GM18858 (cell line): Measurements from ENCODE around the gene MATN3.
"Not testable (repeated sequence)": the region's sequence is repeated elsewhere in the genome, so short reads cannot be mapped to it uniquely, and the experiment has no call there.

Experiments
- ATAC-seq: cut with Tn5 transposase; IDR thresholded peaks from one replicate; pipeline ENCODE4 v1.9.1; 2021; ENCODE audit not compliant: unreplicated experiment

MATN3 gene, protein sequence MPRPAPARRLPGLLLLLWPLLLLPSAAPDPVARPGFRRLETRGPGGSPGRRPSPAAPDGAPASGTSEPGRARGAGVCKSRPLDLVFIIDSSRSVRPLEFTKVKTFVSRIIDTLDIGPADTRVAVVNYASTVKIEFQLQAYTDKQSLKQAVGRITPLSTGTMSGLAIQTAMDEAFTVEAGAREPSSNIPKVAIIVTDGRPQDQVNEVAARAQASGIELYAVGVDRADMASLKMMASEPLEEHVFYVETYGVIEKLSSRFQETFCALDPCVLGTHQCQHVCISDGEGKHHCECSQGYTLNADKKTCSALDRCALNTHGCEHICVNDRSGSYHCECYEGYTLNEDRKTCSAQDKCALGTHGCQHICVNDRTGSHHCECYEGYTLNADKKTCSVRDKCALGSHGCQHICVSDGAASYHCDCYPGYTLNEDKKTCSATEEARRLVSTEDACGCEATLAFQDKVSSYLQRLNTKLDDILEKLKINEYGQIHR

GRCh38 chr2:20012282-20013125 is at the start of gene MATN3:
TSS of gene MATN3 (minus strand) at chr2:20012668. CDS start at chr2:20012631, 37 bp downstream.
- no peak for ATAC-seq

GRCh38 chr2:20061940-20062339 is 49.5 kb upstream of the MATN3 start:
- no peak for ATAC-seq

GRCh38 chr2:20061476-20061875 is 49.0 kb upstream of the MATN3 start:
- ATAC-seq, result no peak

DNA sequence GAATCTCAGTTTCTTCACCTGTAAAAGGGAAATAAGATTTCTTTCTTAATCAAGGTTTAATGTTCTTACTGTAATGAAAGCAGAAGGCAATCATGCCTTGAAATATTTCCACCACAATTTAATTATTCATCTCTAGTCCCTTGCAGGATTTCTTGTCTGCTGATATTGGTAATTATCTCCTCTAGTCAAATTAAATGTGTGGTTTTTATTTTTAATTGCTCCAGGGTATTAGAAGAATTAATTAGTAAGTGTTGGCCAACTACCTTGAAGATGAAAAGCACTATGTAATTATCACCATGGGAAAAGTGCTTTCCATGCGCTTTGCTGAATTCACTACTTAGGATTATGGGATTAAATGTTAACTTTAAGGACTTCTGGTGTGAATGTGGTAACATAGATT is 47.6 kb upstream of the MATN3 start:
- no peak for ATAC-seq

DNA sequence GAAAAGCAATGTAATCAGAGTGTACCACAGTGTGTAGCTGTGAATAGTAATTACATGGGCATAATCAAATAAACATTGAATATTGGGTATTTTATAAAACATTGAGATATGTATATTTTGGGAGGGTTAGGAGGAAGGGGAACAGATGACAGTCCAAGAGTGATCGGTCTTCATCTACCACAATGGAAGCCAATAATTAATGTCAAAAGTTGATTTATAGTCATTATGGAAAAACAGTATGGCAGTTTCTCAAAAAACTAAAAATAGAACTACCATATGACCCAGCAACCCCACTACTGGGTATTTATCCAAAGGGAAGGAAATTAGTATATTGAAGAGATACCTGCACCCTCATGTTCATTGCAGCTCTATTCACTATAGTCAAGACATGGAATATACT is 44.8 kb upstream of the MATN3 start:
- ATAC-seq, result no peak

GRCh38 chr2:20054931-20055330 is 42.5 kb upstream of the MATN3 start:
- no peak for ATAC-seq

GRCh38 chr2:20054119-20054518 is 41.7 kb upstream of the MATN3 start:
- no peak for ATAC-seq

DNA sequence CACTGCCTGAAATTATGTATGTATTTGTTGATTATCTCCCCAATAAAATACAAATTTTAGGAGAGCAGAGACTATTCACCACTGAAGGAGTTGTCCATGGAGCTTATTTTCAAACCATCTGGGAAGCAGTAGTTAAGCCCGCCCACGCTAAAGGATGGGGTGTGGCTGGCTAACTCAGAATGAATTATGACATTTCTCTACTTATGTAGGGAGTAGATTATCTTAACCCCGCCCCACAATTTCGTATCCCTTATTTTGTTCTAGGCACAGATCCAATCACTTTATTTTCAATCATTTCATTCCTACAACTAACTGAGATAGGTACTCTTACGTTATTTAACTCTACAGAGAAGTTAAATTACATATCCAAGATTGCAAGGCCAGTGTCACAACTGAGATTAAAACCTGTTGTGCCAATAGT is 40.4 kb upstream of the MATN3 start:
- ATAC-seq, result no peak

GRCh38 chr2:20052229-20052851 is 39.9 kb upstream of the MATN3 start:
- no peak for ATAC-seq

GRCh38 chr2:20051532-20052228 is 39.2 kb upstream of the MATN3 start, which contains the start of gene LAPTM4A:
TSS of gene LAPTM4A (minus strand) at chr2:20051628. CDS start at chr2:20051520, 108 bp downstream.
- ATAC-seq, result peak; percentile 86

GRCh38 chr2:20050646-20051531 is 38.4 kb upstream of the MATN3 start:
- ATAC-seq, result no peak

GRCh38 chr2:20050104-20050645 is 37.7 kb upstream of the MATN3 start:
- peak; percentile 33 for ATAC-seq

GRCh38 chr2:20049637-20050036 is 37.2 kb upstream of the MATN3 start:
- no peak for ATAC-seq

DNA sequence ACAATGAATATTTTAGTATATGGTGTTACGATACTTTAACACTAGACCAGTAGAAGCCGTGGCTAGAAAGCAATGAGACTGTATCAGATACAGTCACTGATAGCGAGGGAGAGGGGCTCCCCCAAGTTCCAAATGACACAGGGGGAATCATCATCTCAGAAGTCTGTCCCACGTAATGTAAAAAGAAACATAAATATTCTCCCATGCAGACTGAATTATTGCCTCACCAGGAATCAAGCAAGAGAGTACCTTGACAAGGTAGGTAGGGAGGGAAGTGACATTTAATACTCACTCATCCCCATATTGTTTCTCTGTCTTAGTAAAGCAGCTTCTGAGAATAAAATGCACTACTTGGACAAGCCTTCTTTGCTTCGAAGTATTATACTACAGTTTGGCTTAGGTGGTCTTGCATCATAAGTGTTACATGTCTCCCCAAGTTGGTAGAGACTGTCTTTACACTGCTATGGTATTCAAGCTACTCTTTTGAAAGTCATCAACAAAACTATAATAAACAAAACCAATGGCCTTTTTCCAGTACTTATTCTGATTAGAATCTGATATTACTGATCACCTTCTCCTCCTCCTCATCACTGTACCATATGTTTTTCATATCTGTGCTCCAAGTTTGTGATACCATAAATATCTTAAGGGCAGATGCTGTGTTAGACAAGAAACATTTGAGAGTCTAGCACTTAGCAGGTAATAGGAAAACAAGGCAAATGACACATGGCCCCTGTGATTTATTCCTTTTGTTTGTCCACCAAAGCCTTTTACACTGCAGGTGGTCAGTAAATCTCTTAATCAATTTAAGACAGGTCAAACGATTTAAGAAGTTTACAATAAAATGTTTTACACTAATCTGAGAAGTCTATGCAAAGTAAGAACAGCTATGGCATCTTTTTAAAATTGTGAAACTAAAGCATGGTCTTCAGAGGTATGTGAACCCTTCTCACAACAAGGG is 36.3 kb upstream of the MATN3 start:
- ATAC-seq, result no peak

DNA sequence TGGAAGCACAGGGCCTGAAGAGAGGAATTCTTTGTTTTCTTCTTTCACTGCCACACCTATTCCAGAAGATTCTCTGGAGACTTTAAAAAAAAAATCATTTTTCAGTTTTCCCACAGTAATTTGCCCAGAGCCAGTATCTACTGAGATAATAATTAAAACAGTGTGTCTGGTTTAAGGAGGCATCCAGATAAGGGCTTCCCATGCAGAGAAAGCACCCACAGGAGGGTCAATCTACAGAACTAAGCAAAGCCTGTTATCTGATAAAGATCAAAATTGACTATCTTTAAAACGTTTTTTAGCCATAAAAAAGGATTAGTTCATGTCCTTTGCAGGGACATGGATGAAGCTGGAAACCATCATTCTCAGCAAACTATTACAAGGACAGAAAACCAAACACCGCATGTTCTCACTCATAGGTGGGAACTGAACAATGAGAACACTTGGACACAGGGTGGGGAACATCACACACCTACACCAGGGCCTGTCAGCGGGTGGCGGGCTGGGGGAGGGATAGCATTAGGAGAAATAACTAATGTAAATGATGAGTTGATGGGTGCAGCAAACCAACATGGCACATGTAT is 33.3 kb upstream of the MATN3 start:
- not testable (repeated sequence) for ATAC-seq

- ATAC-seq, result no peak
These were observed 32.3 kb upstream of the MATN3 start for GRCh38 chr2:20044778-20045177.

GRCh38 chr2:20042531-20042930 is 30.1 kb upstream of the MATN3 start:
- no peak for ATAC-seq
